A549 (cell line): ENCODE data around the gene FBXL7. TPM values are rescaled to one million over a fixed set of nuclear protein-coding genes. Genes with fewer than 3 reads are reported as not detected.

Source experiments
- ATAC-seq, 2 experiments: fragments of 200-7000 bp in 1 of 2; fragments of >200 bp in 1 of 2; cut with Nextera tagmentation in 1 of 2; cut with Tn5 transposase in 1 of 2; 3 replicates each; pipeline versions ENCODE4 v1.8.0 to v1.9.1; 2018 to 2020; ENCODE audit warnings: mild to moderate bottlenecking in 1 of 2, moderate library complexity in 1 of 2
- CTCF ChIA-PET: fragments of 300-600 bp; sonication (Branson Sonifier 250); formaldehyde crosslinking; extraction: SDS; loops from one replicate; lab custom pipeline; 2021; ENCODE audit warnings: antibody characterized with exemption, inconsistent platforms; lab: Yijun Ruan, JAX
- POLR2A ChIA-PET: fragments of 350-600 bp; formaldehyde crosslinking; extraction: SDS; loops from one replicate; lab custom pipeline; 2021; ENCODE audit warnings: antibody characterized with exemption, inconsistent platforms; lab: Yijun Ruan, JAX
- DNase-seq, 2 experiments: peaks; one replicate each; pipeline versions ENCODE4 v3.0.0 to v3.0.0-alpha.2; 2011 to 2016; ENCODE audit warnings: low read depth in 1 of 2, low spot score in 1 of 2
- FAIRE-seq: peaks from 2 replicates; lab custom pipeline; 2011; peaks lifted over from hg19 to GRCh38; lab: Jason Lieb, UNC
- H3K27ac ChIP-seq, 2 experiments: fragments of >200 bp; sonication (Bioruptor Twin); formaldehyde crosslinking; 3 replicates each; pipeline ENCODE4 v1.5.1; 2016 to 2017
- H3K4me1 ChIP-seq: fragments of >200 bp; sonication (Bioruptor Twin); formaldehyde crosslinking; 3 replicates; pipeline ENCODE4 v1.6.1; 2016
- H3K4me2 ChIP-seq: fragments of >200 bp; sonication (Bioruptor Twin); formaldehyde crosslinking; 3 replicates; pipeline ENCODE4 v1.6.1; 2016
- H3K4me3 ChIP-seq: fragments of >200 bp; sonication (Bioruptor Twin); formaldehyde crosslinking; 3 replicates; pipeline ENCODE4 v1.5.1; 2016
- H3K9me3 ChIP-seq: fragments of >200 bp; sonication (Bioruptor Twin); formaldehyde crosslinking; 3 replicates; pipeline ENCODE4 v1.6.1; 2016
- BHLHE40 ChIP-seq: IDR thresholded peaks from 2 replicates; pipeline ENCODE4 v1.6.1; 2012; ENCODE audit warnings: low read depth, low read length, inconsistent platforms
- CBX2 ChIP-seq: fragments of 200-600 bp; sonication (generic); IDR thresholded peaks from 2 replicates; pipeline ENCODE4 v1.6.1; 2016; ENCODE audit warnings: low read depth, mild to moderate bottlenecking, borderline replicate concordance
- CHD2 ChIP-seq: fragments of 150-350 bp; IDR thresholded peaks from 2 replicates; pipeline ENCODE4 v1.6.1; 2014; ENCODE audit warnings: low read length; ENCODE audit not compliant: partially characterized antibody
- EHF ChIP-seq: fragments of 250-450 bp; sonication (Bioruptor Pico); IDR thresholded peaks from 2 replicates; pipeline ENCODE4 v1.5.0; 2020; ENCODE audit warnings: mild to moderate bottlenecking
- FOSB ChIP-seq: fragments of 250-450 bp; sonication (Bioruptor Pico); IDR thresholded peaks from 2 replicates; pipeline ENCODE4 v1.5.0; 2020; ENCODE audit warnings: mild to moderate bottlenecking, moderate library complexity
- FOXS1 ChIP-seq: fragments of 250-450 bp; sonication (Bioruptor Pico); IDR thresholded peaks from 2 replicates; pipeline ENCODE4 v1.5.0; 2020; ENCODE audit warnings: mild to moderate bottlenecking, moderate library complexity
- GATA3 ChIP-seq: IDR thresholded peaks from 2 replicates; pipeline ENCODE4 v1.6.1; 2012; ENCODE audit warnings: borderline replicate concordance
- HDAC2 ChIP-seq: fragments of 200-600 bp; sonication (generic); IDR thresholded peaks from 2 replicates; pipeline ENCODE4 v1.6.1; 2016
- KDM5A ChIP-seq: fragments of 200-600 bp; sonication (generic); IDR thresholded peaks from 2 replicates; pipeline ENCODE4 v1.6.1; 2016; ENCODE audit warnings: antibody characterized with exemption, mild to moderate bottlenecking
- MYC ChIP-seq: IDR thresholded peaks from 2 replicates; pipeline ENCODE4 v1.6.1; 2012; ENCODE audit warnings: mild to moderate bottlenecking, inconsistent platforms, low read length, improper control_type of control experiment, borderline replicate concordance
- NFE2L2 ChIP-seq: fragments of 150-350 bp; conservative IDR thresholded peaks from 2 replicates; pipeline ENCODE4 v1.6.1; 2014; ENCODE audit warnings: low read length
- PHF8 ChIP-seq: fragments of 200-600 bp; sonication (generic); IDR thresholded peaks from 2 replicates; pipeline ENCODE4 v1.6.1; 2016; ENCODE audit warnings: low read depth, mild to moderate bottlenecking, antibody characterized with exemption, moderate library complexity, borderline replicate concordance
- POLR2AphosphoS2 ChIP-seq: conservative IDR thresholded peaks from 2 replicates; pipeline ENCODE4 v1.6.1; 2012; ENCODE audit warnings: low read length, improper control_type of control experiment, inconsistent platforms
- RCOR1 ChIP-seq: fragments of 150-350 bp; IDR thresholded peaks from 2 replicates; pipeline ENCODE4 v1.6.1; 2014; ENCODE audit warnings: antibody characterized with exemption, low read length, low read depth
- TP53 ChIP-seq: fragments of 250-450 bp; sonication (Bioruptor Pico); IDR thresholded peaks from 2 replicates; pipeline ENCODE4 v1.5.0; 2021; ENCODE audit warnings: mild to moderate bottlenecking, moderate library complexity
- ZC3H11A ChIP-seq: fragments of 450-650 bp; IDR thresholded peaks from 2 replicates; pipeline ENCODE4 v1.6.1; 2014; ENCODE audit warnings: antibody characterized with exemption, mild to moderate bottlenecking
- ZNF302 ChIP-seq: fragments of 250-450 bp; sonication (Bioruptor Pico); IDR thresholded peaks from 2 replicates; pipeline ENCODE4 v1.9.0; 2021; ENCODE audit warnings: inconsistent platforms, mild to moderate bottlenecking, moderate library complexity
- ZSCAN20 ChIP-seq: fragments of 250-450 bp; sonication (Bioruptor Pico); IDR thresholded peaks from 2 replicates; pipeline ENCODE4 v1.8.0; 2022; ENCODE audit warnings: mild to moderate bottlenecking, moderate library complexity
- WGBS: methylation state at CpG from one replicate; pipeline ENCODE4 v1.1.6; 2017; ENCODE audit errors: missing lambda C conversion rate; 5-methylcytosine and 5-hydroxymethylcytosine counted together
- polyA plus RNA-seq, 4 experiments: library from polyadenylated mRNA; depleted of rRNA in 3 of 4; stranded (reverse); fragments of >200 nt; fragmentation: RNase III in 1 of 4; extraction: RNeasy Plus Mini Kit Qiagen cat#74134 plus additional on column Dnase treatment in 1 of 4; gene quantifications; 2 replicates in 3 of 4; 3 replicates in 1 of 4; pipeline ENCODE4 v1.2.3, GENCODE V29; 2011 to 2017
- TF ChIP-seq, protein P1 (sequence below): fragments of 250-450 bp; sonication (Bioruptor Pico); IDR thresholded peaks from 2 replicates; pipeline ENCODE4 v1.5.0; 2020; ENCODE audit warnings: low read depth, mild to moderate bottlenecking, moderate library complexity
- TF ChIP-seq, protein P2 (sequence below): IDR thresholded peaks from 2 replicates; pipeline ENCODE4 v1.6.1; 2012
- TF ChIP-seq, protein P3 (sequence below): fragments of 200-600 bp; sonication (generic); IDR thresholded peaks from 2 replicates; pipeline ENCODE4 v1.6.1; 2016; ENCODE audit warnings: antibody characterized with exemption, mild to moderate bottlenecking, moderate library complexity
- TF ChIP-seq, protein P4 (sequence below): IDR thresholded peaks from 2 replicates; pipeline ENCODE4 v1.6.1; 2012; ENCODE audit warnings: low read depth, borderline replicate concordance
- TF ChIP-seq, protein P5 (sequence below): fragments of >200 bp; sonication (Bioruptor Twin); formaldehyde crosslinking; IDR thresholded peaks from 2 replicates; pipeline ENCODE4 v1.6.1; 2016

Gene FBXL7
- polyA plus RNA-seq, 2 of the 4 experiments (the other 2 are of a cell fraction), result 0.90 to 1.7 TPM

- TF ChIP-seq, protein P1, sequence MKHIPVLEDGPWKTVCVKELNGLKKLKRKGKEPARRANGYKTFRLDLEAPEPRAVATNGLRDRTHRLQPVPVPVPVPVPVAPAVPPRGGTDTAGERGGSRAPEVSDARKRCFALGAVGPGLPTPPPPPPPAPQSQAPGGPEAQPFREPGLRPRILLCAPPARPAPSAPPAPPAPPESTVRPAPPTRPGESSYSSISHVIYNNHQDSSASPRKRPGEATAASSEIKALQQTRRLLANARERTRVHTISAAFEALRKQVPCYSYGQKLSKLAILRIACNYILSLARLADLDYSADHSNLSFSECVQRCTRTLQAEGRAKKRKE (CRISPR knock-in tag), result no peak
- no peak for TF ChIP-seq BHLHE40
- no peak for TF ChIP-seq NFE2L2
- no peak for TF ChIP-seq FOSB (CRISPR knock-in tag)
- no peak for FAIRE-seq
- ATAC-seq, result no peak
- Histone ChIP-seq H3K4me3 (no peak overlapping the region), H3K27ac (no peak overlapping the region), H3K4me2 (no peak overlapping the region), H3K4me1 (no peaks in the 10 kb centered on the region), H3K9me3 (no peaks in the 10 kb centered on the region)
- DNase-seq, result no peak
- POLR2A ChIA-PET, result no interaction called here
- CTCF ChIA-PET, result no interaction called here
- 17% methylated on average over 4 of the region's 5 CpGs for WGBS
These were observed 70.5 kb downstream of the FBXL7 start for GRCh38 chr5:15570491-15570890.

GRCh38 chr5:15571081-15571480, 71.1 kb downstream of the FBXL7 start:
- WGBS, result 31% methylated on average over 1 of the region's 1 CpG
- FAIRE-seq (no peak), DNase-seq (no peak), ATAC-seq (no peak)
- POLR2A ChIA-PET, result no interaction called here
- TF ChIP-seq, protein P2, sequence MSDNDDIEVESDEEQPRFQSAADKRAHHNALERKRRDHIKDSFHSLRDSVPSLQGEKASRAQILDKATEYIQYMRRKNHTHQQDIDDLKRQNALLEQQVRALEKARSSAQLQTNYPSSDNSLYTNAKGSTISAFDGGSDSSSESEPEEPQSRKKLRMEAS, result no peak
- TF ChIP-seq KDM5A, result no peak
- no peak for TF ChIP-seq ZNF302 (CRISPR knock-in tag)
- TF ChIP-seq EHF (CRISPR knock-in tag), result no peak
- no peak for TF ChIP-seq MYC
- no peak for TF ChIP-seq NFE2L2
- TF ChIP-seq FOXS1 (CRISPR knock-in tag), result no peak
- TF ChIP-seq, protein P3, sequence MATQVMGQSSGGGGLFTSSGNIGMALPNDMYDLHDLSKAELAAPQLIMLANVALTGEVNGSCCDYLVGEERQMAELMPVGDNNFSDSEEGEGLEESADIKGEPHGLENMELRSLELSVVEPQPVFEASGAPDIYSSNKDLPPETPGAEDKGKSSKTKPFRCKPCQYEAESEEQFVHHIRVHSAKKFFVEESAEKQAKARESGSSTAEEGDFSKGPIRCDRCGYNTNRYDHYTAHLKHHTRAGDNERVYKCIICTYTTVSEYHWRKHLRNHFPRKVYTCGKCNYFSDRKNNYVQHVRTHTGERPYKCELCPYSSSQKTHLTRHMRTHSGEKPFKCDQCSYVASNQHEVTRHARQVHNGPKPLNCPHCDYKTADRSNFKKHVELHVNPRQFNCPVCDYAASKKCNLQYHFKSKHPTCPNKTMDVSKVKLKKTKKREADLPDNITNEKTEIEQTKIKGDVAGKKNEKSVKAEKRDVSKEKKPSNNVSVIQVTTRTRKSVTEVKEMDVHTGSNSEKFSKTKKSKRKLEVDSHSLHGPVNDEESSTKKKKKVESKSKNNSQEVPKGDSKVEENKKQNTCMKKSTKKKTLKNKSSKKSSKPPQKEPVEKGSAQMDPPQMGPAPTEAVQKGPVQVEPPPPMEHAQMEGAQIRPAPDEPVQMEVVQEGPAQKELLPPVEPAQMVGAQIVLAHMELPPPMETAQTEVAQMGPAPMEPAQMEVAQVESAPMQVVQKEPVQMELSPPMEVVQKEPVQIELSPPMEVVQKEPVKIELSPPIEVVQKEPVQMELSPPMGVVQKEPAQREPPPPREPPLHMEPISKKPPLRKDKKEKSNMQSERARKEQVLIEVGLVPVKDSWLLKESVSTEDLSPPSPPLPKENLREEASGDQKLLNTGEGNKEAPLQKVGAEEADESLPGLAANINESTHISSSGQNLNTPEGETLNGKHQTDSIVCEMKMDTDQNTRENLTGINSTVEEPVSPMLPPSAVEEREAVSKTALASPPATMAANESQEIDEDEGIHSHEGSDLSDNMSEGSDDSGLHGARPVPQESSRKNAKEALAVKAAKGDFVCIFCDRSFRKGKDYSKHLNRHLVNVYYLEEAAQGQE, result no peak
- no peak for TF ChIP-seq CBX2
- TF ChIP-seq PHF8, result no peak
- TF ChIP-seq, protein P4, sequence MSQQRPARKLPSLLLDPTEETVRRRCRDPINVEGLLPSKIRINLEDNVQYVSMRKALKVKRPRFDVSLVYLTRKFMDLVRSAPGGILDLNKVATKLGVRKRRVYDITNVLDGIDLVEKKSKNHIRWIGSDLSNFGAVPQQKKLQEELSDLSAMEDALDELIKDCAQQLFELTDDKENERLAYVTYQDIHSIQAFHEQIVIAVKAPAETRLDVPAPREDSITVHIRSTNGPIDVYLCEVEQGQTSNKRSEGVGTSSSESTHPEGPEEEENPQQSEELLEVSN, result no peak
- TF ChIP-seq ZC3H11A, result no peak
- TF ChIP-seq, protein P5, sequence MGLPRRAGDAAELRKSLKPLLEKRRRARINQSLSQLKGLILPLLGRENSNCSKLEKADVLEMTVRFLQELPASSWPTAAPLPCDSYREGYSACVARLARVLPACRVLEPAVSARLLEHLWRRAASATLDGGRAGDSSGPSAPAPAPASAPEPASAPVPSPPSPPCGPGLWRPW, result no peak
- no peak for TF ChIP-seq CHD2
- TF ChIP-seq TP53 (CRISPR knock-in tag), result no peak
- TF ChIP-seq, all 56 proteins: peak for 0
- Histone ChIP-seq H3K27ac (no peak overlapping the region), H3K4me2 (no peak overlapping the region), H3K4me1 (no peaks in the 10 kb centered on the region), H3K9me3 (no peaks in the 10 kb centered on the region), H3K4me3 (no peak overlapping the region)
- CTCF ChIA-PET, result no interaction called here

- H3K4me3 ChIP-seq, result no peak overlapping the region
- POLR2A ChIA-PET, result no interaction called here
- WGBS, result 31% methylated on average over 7 of the region's 7 CpGs
- no peaks in the 10 kb centered on the region for H3K4me1 ChIP-seq
- CTCF ChIA-PET, result no interaction called here
- no peak overlapping the region for H3K27ac ChIP-seq
- ATAC-seq (no peak), FAIRE-seq (no peak), DNase-seq (no peak)
- H3K4me2 ChIP-seq, result no peak overlapping the region
- no peaks in the 10 kb centered on the region for H3K9me3 ChIP-seq
- no peak for TF ChIP-seq FOXS1 (CRISPR knock-in tag)
- no peak for TF ChIP-seq CHD2
- TF ChIP-seq, protein P2, result no peak
- TF ChIP-seq, protein P3, result no peak
- TF ChIP-seq ZSCAN20 (CRISPR knock-in tag), result no peak
- TF ChIP-seq GATA3, result no peak
- no peak for TF ChIP-seq HDAC2
- no peak for TF ChIP-seq FOSB (CRISPR knock-in tag)
- TF ChIP-seq RCOR1, result no peak
- no peak for TF ChIP-seq POLR2AphosphoS2
These were observed 71.6 kb downstream of the FBXL7 start for GRCh38 chr5:15571618-15572017.
